Measurements from ENCODE around the gene SSR3. TPM values are rescaled to one million over a fixed set of nuclear protein-coding genes. Genes with fewer than 3 reads are reported as not detected.

The SSR3 gene
- total RNA-seq, 1 experiment from 2014 or later = 323 TPM

GRCh38 chr3:156559321-156559720 is 4.4 kb upstream of the SSR3 start:
- Histone ChIP-seq H3K9me3 (replicated peaks) (0 out of 2 replicates have a peak, but pooled peaks cover 2% of the 10 kb centered on the region), H3K27ac (no peak overlapping the region), H3K4me1 (replicated peaks) (no peaks in the 10 kb centered on the region), H3K4me3 (no peak overlapping the region), H3K36me3 (peaks cover 3% of the 10 kb centered on the region; the same call in 1 of the 2 replicates), H3K27me3 (replicated peaks) (no peaks in the 10 kb centered on the region)
- DNase-seq (ENCODE audit: low read depth in 1 of 2, low spot score in 2 of 2) = no peak

DNA sequence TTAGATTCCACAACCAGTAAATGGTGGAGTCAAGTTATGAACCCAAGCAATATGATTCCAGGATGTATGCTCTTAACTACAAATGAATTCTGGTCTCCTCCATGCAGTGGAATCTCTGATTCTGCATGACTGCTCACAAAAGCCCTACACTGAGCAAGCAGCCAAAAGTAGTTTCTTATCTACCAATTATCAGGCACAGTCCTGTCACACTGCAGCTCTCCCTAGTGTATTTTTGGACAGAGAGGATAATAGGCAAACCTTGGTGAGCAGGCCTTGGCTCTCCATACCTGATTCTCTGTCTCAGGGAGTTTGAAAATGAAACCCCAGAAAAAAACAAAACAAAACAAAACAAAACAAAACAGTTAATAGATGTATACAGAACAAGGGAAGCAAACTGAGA is 3.5 kb upstream of the SSR3 start:
- no peak for DNase-seq (ENCODE audit: low read depth in 1 of 2, low spot score in 2 of 2)
- H3K36me3 ChIP-seq = peaks cover 13% of the 10 kb centered on the region
- no peaks in the 10 kb centered on the region for H3K27me3 ChIP-seq (replicated peaks)
- 0 out of 2 replicates have a peak, but pooled peaks cover 2% of the 10 kb centered on the region for H3K9me3 ChIP-seq (replicated peaks)
- H3K27ac ChIP-seq = no peak overlapping the region
- H3K4me3 ChIP-seq = no peak overlapping the region
- no peaks in the 10 kb centered on the region for H3K4me1 ChIP-seq (replicated peaks)

DNA sequence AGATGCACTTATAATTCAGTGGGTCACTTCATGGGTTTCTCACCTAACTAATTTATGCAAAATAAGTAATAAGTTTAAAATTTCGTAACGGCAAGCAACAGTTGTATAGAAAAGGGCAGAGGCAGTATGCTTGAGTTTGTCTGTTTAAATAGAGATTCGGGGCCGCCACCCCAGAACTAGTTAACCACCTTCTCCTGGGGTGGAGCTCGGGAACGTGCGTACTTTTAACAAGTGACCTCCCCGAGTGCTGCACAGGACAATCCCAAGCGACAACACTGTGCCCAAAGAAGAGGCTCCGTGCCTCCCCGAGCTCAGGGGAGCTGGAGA is 439 bp downstream of the SSR3 start:
- DNase-seq (ENCODE audit: low read depth in 1 of 2, low spot score in 2 of 2) = no peak
- Histone ChIP-seq H3K27me3 (replicated peaks) (no peaks in the 10 kb centered on the region), H3K4me1 (replicated peaks) (peaks cover 31% of the 10 kb centered on the region), H3K4me3 (peak overlapping the region; percentile 68), H3K36me3 (peaks cover 50% of the 10 kb centered on the region), H3K27ac (peak overlapping the region; percentile 59), H3K9me3 (replicated peaks) (no peaks in the 10 kb centered on the region)

DNA sequence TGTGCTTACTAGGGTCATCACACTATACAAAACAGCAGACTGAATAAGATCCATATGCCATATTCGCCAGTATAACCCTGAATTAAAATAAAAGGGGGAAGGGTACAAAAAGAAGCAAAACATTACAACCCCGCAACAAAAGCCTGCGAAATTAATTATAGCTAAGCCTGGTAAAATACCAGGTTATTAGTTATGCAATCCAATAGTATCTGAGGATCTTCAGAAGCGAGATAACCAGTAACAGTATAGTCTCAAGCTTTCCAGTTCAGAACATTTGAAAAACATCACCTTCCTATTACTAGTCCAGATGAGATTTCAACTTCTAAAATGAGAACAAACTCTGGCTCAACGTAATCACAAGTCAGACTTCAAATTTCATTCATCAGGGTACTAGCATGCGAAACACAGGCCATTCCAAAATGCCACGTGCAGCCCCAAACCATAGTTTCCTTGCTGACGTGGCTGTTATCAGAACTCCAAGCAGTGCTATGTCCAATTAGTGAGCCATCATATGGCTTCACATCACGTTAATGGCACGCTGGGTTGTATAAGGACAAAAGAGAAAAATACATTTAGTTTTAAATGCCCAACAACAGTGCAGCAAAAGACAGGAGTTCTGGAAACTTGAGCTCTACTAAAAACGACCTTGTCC is 1.1 kb downstream of the SSR3 start:
- Histone ChIP-seq H3K36me3 (peaks cover 57% of the 10 kb centered on the region), H3K27ac (peak overlapping the region; percentile 59), H3K4me3 (peak overlapping the region; percentile 68), H3K9me3 (replicated peaks) (no peaks in the 10 kb centered on the region), H3K4me1 (replicated peaks) (peaks cover 31% of the 10 kb centered on the region), H3K27me3 (replicated peaks) (no peaks in the 10 kb centered on the region)
- DNase-seq (ENCODE audit: low read depth in 1 of 2, low spot score in 2 of 2) = no peak

GRCh38 chr3:156552973-156553372 is 1.9 kb downstream of the SSR3 start:
- Histone ChIP-seq H3K9me3 (replicated peaks) (no peaks in the 10 kb centered on the region), H3K27ac (no peak overlapping the region; the same call in 1 of the 2 replicates), H3K4me1 (replicated peaks) (peaks cover 39% of the 10 kb centered on the region), H3K4me3 (peak overlapping the region; percentile 68; the same call in 1 of the 2 replicates), H3K27me3 (replicated peaks) (no peaks in the 10 kb centered on the region), H3K36me3 (peaks cover 65% of the 10 kb centered on the region)
- no peak for DNase-seq (ENCODE audit: low read depth in 1 of 2, low spot score in 2 of 2)

DNA sequence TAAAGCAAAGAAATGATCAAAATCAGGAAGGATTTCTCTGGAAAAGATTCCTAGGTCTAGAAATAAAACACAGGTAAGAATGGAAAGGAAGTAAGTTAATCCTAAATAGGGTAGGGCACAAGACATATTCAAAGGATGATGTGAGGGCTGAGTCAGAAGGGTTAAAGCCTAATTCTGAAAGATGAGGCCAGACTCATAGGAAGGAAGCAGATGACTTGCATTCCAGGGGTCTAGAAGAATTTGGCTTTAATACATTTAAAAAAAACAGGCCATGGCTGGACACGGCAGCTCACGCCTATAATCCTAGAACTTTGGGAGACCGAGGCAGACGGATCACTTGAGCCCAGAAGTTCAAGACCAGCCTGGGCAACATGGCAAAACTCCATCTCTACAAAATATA is 3.2 kb downstream of the SSR3 start:
- H3K27ac ChIP-seq = peak overlapping the region; percentile 93
- peaks cover 49% of the 10 kb centered on the region for H3K4me1 ChIP-seq (replicated peaks)
- peak; percentile 52 to 65 for DNase-seq (ENCODE audit: low read depth in 1 of 2, low spot score in 2 of 2)
- peaks cover 77% of the 10 kb centered on the region for H3K36me3 ChIP-seq
- no peaks in the 10 kb centered on the region for H3K9me3 ChIP-seq (replicated peaks)
- no peak overlapping the region for H3K4me3 ChIP-seq
- no peaks in the 10 kb centered on the region for H3K27me3 ChIP-seq (replicated peaks)

GRCh38 chr3:156551261-156551660 is 3.7 kb downstream of the SSR3 start:
- Histone ChIP-seq H3K9me3 (replicated peaks) (no peaks in the 10 kb centered on the region), H3K36me3 (peaks cover 82% of the 10 kb centered on the region), H3K4me3 (no peak overlapping the region), H3K4me1 (replicated peaks) (peaks cover 53% of the 10 kb centered on the region), H3K27me3 (replicated peaks) (no peaks in the 10 kb centered on the region), H3K27ac (peak overlapping the region; percentile 93)
- DNase-seq (ENCODE audit: low read depth in 1 of 2, low spot score in 2 of 2) = peak; percentile 53 to 61

- no peaks in the 10 kb centered on the region for H3K9me3 ChIP-seq (replicated peaks)
- peaks cover 77% of the 10 kb centered on the region for H3K4me1 ChIP-seq (replicated peaks)
- H3K27ac ChIP-seq = no peak overlapping the region
- H3K36me3 ChIP-seq = peaks cover 98% of the 10 kb centered on the region
- H3K27me3 ChIP-seq (replicated peaks) = no peaks in the 10 kb centered on the region
- no peak overlapping the region for H3K4me3 ChIP-seq
- DNase-seq (ENCODE audit: low read depth in 1 of 2, low spot score in 2 of 2) = no peak
Observed at GRCh38 chr3:156548902-156549301, 6.0 kb downstream of the SSR3 start.

- Histone ChIP-seq H3K27ac (no peak overlapping the region), H3K27me3 (replicated peaks) (no peaks in the 10 kb centered on the region), H3K4me3 (no peak overlapping the region), H3K36me3 (peaks cover 96% of the 10 kb centered on the region), H3K9me3 (replicated peaks) (no peaks in the 10 kb centered on the region), H3K4me1 (replicated peaks) (peaks cover 84% of the 10 kb centered on the region)
- DNase-seq (ENCODE audit: low read depth in 1 of 2, low spot score in 2 of 2) = no peak
Observed at GRCh38 chr3:156548041-156548687, 6.8 kb downstream of the SSR3 start.

GRCh38 chr3:156547637-156548036 is 7.3 kb downstream of the SSR3 start:
- H3K27ac ChIP-seq = no peak overlapping the region
- no peaks in the 10 kb centered on the region for H3K9me3 ChIP-seq (replicated peaks)
- H3K4me3 ChIP-seq = no peak overlapping the region
- no peak for DNase-seq (ENCODE audit: low read depth in 1 of 2, low spot score in 2 of 2)
- peaks cover 85% of the 10 kb centered on the region for H3K4me1 ChIP-seq (replicated peaks)
- H3K27me3 ChIP-seq (replicated peaks) = no peaks in the 10 kb centered on the region
- peaks cover 91% of the 10 kb centered on the region for H3K36me3 ChIP-seq

DNA sequence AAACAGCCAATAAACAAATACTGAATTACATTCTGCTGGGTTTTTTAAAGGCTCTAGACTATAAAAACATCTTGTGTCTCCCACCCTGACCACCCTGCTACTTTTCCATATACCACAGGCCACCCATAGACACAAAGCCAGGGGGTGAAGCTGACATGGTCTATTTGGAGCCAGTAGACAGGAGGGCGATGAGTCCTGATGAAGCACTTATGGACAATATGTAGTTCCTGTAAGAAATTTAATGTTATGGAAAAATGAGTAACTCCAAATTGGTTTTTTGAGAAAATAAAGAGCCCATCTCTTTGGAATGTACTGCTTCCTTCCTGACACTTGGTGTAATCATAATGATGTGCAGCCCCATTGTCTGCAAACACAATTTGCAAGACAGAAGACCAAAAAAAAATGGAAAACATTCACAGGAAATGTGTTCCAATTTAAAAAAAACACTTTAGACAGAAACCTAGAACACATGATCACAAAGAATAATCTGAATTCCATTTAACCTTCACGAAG is 11.8 kb downstream of the SSR3 start:
- H3K4me3 ChIP-seq = no peak overlapping the region
- peaks cover 86% of the 10 kb centered on the region for H3K36me3 ChIP-seq
- H3K27me3 ChIP-seq (replicated peaks) = no peaks in the 10 kb centered on the region
- peaks cover 75% of the 10 kb centered on the region for H3K4me1 ChIP-seq (replicated peaks)
- DNase-seq (ENCODE audit: low read depth in 1 of 2, low spot score in 2 of 2) = peak; percentile 87 to 91
- H3K9me3 ChIP-seq (replicated peaks) = no peaks in the 10 kb centered on the region
- peak overlapping the region; percentile 72 for H3K27ac ChIP-seq

DNA sequence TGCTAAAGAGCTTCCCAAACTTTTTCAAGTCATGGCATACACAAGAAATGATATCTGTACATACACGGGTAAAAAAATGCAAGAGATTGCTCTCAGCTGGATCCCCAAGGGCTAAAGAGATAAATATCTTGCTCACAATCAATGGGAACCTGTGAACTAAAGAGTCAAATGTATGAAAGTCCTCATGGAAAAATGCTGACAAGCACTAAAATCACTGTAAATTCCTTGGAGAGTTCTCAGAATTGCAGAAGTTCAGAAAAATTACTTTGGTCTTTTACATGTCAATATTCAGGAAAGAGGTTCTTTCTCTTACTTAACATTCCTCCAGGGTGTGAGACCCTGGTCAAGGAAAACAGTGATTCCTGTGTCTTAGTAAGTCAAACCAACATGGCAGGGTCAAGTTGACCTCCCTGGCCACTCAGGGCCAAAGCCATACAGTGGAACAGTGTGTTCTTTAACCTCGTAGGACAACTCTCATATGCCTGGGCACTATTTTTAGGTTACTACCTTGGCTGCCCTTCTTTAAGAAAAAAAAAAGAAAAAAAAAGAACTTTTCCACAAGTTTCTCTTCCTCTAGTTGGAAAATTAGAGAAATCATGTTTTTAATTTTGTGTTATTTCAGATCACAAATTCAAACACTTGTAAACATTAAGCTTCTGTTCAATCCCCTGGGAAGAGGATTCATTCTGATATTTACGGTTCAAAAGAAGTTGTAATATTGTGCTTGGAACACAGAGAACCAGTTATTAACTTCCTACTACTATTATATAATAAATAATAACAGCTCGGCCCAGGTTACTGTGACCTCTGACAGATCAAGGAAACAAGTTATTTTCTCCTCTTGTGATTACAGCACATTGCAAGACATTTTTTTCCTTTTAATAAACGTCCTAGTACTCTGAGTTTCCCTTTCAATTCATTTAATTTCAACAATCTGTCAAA is 12.5 kb downstream of the SSR3 start:
- Histone ChIP-seq H3K4me1 (replicated peaks) (peaks cover 75% of the 10 kb centered on the region), H3K4me3 (no peak overlapping the region), H3K27me3 (replicated peaks) (no peaks in the 10 kb centered on the region), H3K36me3 (peaks cover 78% of the 10 kb centered on the region), H3K27ac (peak overlapping the region; percentile 72), H3K9me3 (replicated peaks) (no peaks in the 10 kb centered on the region)
- no peak for DNase-seq (ENCODE audit: low read depth in 1 of 2, low spot score in 2 of 2)

DNA sequence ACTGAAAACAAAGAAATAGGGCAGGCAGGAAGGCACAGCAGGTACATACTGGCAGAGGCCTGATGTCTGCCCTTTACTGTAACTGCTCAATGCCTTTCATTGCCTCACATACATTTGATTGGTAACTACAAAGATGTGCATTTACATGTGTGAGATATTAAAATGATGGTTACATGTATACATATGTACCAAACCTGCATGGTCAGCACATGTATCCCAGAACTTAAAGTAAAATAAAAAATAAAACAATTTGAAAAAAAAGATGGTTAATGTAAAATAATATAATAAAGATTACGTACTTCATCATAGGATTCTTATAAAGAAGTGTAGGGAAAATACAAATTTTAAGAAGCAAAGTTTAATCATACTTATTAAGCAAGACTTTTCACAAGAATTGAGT is 15.1 kb downstream of the SSR3 start:
- H3K27me3 ChIP-seq (replicated peaks) = no peaks in the 10 kb centered on the region
- DNase-seq (ENCODE audit: low read depth in 1 of 2, low spot score in 2 of 2) = no peak
- peaks cover 75% of the 10 kb centered on the region for H3K4me1 ChIP-seq (replicated peaks)
- no peak overlapping the region for H3K4me3 ChIP-seq
- H3K36me3 ChIP-seq = peaks cover 53% of the 10 kb centered on the region
- H3K9me3 ChIP-seq (replicated peaks) = no peaks in the 10 kb centered on the region
- H3K27ac ChIP-seq = no peak overlapping the region

Data from SJSA1 (cell line).